ENCODE results near the gene ANKRD28.

Gene ANKRD28

DNA sequence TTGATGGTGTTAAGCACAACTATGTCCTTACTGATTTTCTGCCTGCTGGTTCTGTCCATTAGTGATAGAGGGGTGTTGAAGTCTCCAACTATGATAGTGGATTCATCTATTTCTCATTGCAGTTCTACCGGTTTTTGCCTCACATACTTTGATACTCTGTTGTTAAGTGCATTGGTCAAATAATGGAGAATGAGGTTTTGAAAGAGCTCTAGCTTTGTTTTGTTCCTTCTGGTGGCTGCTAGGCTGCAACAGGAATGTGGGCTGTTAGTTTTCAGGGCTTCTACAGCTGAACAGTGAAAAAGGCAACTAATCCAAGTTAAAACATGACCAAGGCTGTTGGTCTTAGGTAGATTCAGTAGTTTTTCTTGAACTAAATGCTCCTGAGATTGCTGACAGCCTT lies 133.6 kb downstream of the ANKRD28 start:
- TF ChIP-seq, protein P1, sequence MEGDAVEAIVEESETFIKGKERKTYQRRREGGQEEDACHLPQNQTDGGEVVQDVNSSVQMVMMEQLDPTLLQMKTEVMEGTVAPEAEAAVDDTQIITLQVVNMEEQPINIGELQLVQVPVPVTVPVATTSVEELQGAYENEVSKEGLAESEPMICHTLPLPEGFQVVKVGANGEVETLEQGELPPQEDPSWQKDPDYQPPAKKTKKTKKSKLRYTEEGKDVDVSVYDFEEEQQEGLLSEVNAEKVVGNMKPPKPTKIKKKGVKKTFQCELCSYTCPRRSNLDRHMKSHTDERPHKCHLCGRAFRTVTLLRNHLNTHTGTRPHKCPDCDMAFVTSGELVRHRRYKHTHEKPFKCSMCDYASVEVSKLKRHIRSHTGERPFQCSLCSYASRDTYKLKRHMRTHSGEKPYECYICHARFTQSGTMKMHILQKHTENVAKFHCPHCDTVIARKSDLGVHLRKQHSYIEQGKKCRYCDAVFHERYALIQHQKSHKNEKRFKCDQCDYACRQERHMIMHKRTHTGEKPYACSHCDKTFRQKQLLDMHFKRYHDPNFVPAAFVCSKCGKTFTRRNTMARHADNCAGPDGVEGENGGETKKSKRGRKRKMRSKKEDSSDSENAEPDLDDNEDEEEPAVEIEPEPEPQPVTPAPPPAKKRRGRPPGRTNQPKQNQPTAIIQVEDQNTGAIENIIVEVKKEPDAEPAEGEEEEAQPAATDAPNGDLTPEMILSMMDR (IDR thresholded peaks at IDR 0.05; ENCODE audit: low read depth, low read length, missing control alignments) = no peak
- H3K27me3 ChIP-seq (replicated peaks) = no peaks in the 10 kb centered on the region
- in situ Hi-C loops (cut with HindIII; ENCODE audit: low pct_ligation_motif_present, low sequenced_read_pairs) = no loop called here

DNA sequence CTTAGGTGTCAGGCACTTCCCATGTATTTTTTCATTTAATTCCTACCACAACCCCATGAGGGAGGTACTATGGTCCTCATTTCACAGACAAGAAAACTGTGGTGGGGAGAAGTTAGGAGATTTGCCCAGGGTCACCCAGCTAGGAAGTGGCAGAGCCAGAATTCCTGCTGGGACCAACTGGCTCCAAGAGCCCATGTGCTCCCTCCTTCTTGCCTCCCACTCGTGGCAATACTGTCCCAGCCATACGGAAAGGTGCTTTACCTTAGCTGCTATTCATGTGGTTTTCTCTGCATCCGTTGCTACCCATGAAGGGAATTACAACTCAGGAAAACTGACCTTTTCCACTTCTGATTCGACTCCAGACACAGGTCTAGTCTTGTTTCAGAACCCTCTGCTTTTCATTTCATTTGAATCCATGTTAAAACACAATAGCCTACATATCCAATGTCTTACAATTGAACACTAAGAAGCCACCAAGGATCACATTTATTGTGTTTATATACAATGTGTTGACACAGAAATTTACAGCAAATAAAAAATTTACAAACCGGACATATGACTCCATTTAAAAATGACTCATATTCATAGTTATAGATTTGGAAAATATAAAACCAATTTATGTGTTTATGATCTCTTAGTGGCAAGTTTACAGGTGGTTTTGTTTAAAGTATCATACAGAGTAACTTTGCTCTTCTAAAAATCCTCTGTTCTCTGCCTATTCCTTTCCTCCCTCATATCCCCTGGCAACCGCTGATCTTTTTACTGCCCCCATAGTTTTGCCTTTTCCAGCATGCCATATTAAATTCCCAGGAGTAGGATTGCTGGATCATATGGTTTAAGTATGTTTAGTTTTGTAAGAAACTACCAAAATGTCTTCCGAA lies 137.5 kb downstream of the ANKRD28 start:
- no peak for DNase-seq
- in situ Hi-C loops (cut with HindIII; ENCODE audit: low pct_ligation_motif_present, low sequenced_read_pairs) = no loop called here

More for the DNA sequence above, 133.6 kb downstream of the ANKRD28 start:
- Histone ChIP-seq H3K4me3 (ENCODE audit: low read depth, low read length) (no peak overlapping the region), H3K36me3 (replicated peaks) (peaks cover 6% of the 10 kb centered on the region), H3K27ac (no peak overlapping the region)
- no peak for DNase-seq

DNA sequence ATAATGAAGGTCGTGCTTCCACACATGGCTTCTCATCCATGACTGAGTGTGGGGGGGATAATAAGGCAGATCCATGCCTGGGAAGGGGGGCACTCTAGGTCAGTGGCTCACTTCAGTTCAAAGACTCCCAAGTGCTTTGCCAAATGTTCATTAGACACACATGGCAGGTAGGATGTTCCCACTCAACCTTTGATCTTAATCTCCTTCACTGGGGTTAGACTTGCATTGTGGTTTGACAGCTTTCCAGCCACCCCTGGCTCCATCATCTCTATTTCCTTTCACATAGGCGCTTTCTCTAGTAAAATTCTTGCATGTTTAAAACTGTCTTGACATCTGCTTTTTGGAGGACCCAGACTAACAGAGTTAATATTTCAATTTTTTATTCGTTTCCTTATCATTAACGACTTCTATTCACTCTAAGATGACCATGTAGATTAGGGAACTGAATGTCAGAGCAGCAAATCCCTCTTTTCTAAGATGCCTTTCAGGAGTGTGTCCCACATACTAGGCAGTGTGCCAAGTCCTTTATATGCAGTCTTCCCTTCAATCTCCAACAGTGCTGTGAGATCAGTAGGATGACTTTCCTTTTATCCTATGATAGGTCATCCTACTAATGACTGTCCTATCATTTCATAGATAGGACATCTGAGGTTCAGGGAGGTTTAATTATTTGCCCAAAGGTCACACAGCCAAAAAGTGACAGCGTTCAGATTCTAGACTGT lies 138.4 kb downstream of the ANKRD28 start:
- H3K27me3 ChIP-seq (replicated peaks) = no peaks in the 10 kb centered on the region
- DNase-seq = no peak
- no peak overlapping the region for H3K4me3 ChIP-seq (ENCODE audit: low read depth, low read length)
- H3K36me3 ChIP-seq (replicated peaks) = no peaks in the 10 kb centered on the region
- in situ Hi-C loops (cut with HindIII; ENCODE audit: low pct_ligation_motif_present, low sequenced_read_pairs) = no loop called here
- H3K27ac ChIP-seq = no peak overlapping the region
- TF ChIP-seq, protein P1 (IDR thresholded peaks at IDR 0.05; ENCODE audit: low read depth, low read length, missing control alignments) = no peak

More for the DNA sequence above, 137.5 kb downstream of the ANKRD28 start:
- H3K27ac ChIP-seq = no peak overlapping the region
- TF ChIP-seq, protein P1 (IDR thresholded peaks at IDR 0.05; ENCODE audit: low read depth, low read length, missing control alignments) = no peak
- no peak overlapping the region for H3K4me3 ChIP-seq (ENCODE audit: low read depth, low read length)
- no peaks in the 10 kb centered on the region for H3K27me3 ChIP-seq (replicated peaks)
- no peaks in the 10 kb centered on the region for H3K36me3 ChIP-seq (replicated peaks)

- in situ Hi-C loops (cut with HindIII; ENCODE audit: low pct_ligation_motif_present, low sequenced_read_pairs) = no loop called here
Observed at GRCh38 chr3:15657016-15657415, 140.8 kb downstream of the ANKRD28 start.

GRCh38 chr3:15656342-15656741 lies 141.4 kb downstream of the ANKRD28 start:
- no peak for DNase-seq
- H3K4me3 ChIP-seq (ENCODE audit: low read depth, low read length) = no peak overlapping the region
- no peak overlapping the region for H3K27ac ChIP-seq
- in situ Hi-C loops (cut with HindIII; ENCODE audit: low pct_ligation_motif_present, low sequenced_read_pairs) = no loop called here
- no peaks in the 10 kb centered on the region for H3K27me3 ChIP-seq (replicated peaks)
- TF ChIP-seq, protein P1 (IDR thresholded peaks at IDR 0.05; ENCODE audit: low read depth, low read length, missing control alignments) = no peak
- no peaks in the 10 kb centered on the region for H3K36me3 ChIP-seq (replicated peaks)

More at GRCh38 chr3:15657016-15657415, 140.8 kb downstream of the ANKRD28 start:
- Histone ChIP-seq H3K27me3 (replicated peaks) (no peaks in the 10 kb centered on the region), H3K36me3 (replicated peaks) (no peaks in the 10 kb centered on the region), H3K27ac (no peak overlapping the region), H3K4me3 (ENCODE audit: low read depth, low read length) (no peak overlapping the region)
- TF ChIP-seq, protein P1 (IDR thresholded peaks at IDR 0.05; ENCODE audit: low read depth, low read length, missing control alignments) = no peak
- no peak for DNase-seq
